H9 (cell line): ENCODE data around the gene DDX1. TPM values are rescaled to one million over a fixed set of nuclear protein-coding genes. Genes with fewer than 3 reads are reported as not detected.

ENCODE experiments used
- DNase-seq: peaks from one replicate; pipeline ENCODE4 v3.0.0-alpha.2; 2017
- H2AFZ ChIP-seq: one replicate; pipeline ENCODE4 v1.6.1; 2013; ENCODE audit warnings: mild to moderate bottlenecking, low read length, control low read depth, moderate library complexity
- H2AK5ac ChIP-seq: 2 replicates; pipeline ENCODE4 v1.6.1; 2013; ENCODE audit warnings: low read length, control low read depth, mixed read lengths; ENCODE audit not compliant: insufficient read length
- H2BK120ac ChIP-seq: one replicate; pipeline ENCODE4 v1.6.1; 2013; ENCODE audit warnings: low read depth, mild to moderate bottlenecking, low read length, control low read depth, inconsistent platforms; ENCODE audit not compliant: poor library complexity, severe bottlenecking
- H2BK12ac ChIP-seq: 2 replicates; pipeline ENCODE4 v1.6.1; 2013; ENCODE audit warnings: low read length, control low read depth, mixed read lengths, low read depth; ENCODE audit not compliant: insufficient read length
- H2BK15ac ChIP-seq: 2 replicates; pipeline ENCODE4 v1.6.1; 2013; ENCODE audit warnings: low read depth, low read length, control low read depth
- H2BK20ac ChIP-seq: one replicate; pipeline ENCODE4 v1.6.1; 2013; ENCODE audit warnings: low read depth, mild to moderate bottlenecking, low read length, control low read depth, inconsistent platforms; ENCODE audit not compliant: poor library complexity, severe bottlenecking
- H2BK5ac ChIP-seq: 2 replicates; pipeline ENCODE4 v1.6.1; 2013; ENCODE audit warnings: low read length, control low read depth, mixed read lengths; ENCODE audit not compliant: insufficient read length
- H3K14ac ChIP-seq: 2 replicates; pipeline ENCODE4 v1.6.1; 2013; ENCODE audit warnings: low read length, control low read depth; ENCODE audit not compliant: insufficient read depth
- H3K18ac ChIP-seq: 2 replicates; pipeline ENCODE4 v1.6.1; 2013; ENCODE audit warnings: low read depth, mild to moderate bottlenecking, mixed read lengths, low read length, control low read depth; ENCODE audit not compliant: insufficient read length
- H3K23ac ChIP-seq: 2 replicates; pipeline ENCODE4 v1.6.1; 2013; ENCODE audit warnings: low read length, control low read depth, mixed read lengths, low read depth; ENCODE audit not compliant: insufficient read length
- H3K23me2 ChIP-seq: 2 replicates; pipeline ENCODE4 v1.6.1; 2013; ENCODE audit warnings: low read depth, mild to moderate bottlenecking, mixed read lengths, low read length, control low read depth; ENCODE audit not compliant: insufficient read length, poor library complexity, severe bottlenecking
- H3K27ac ChIP-seq: 2 replicates; pipeline ENCODE4 v1.5.1; 2013; ENCODE audit warnings: low read length, control low read depth, mixed read lengths, low read depth; ENCODE audit not compliant: insufficient read length
- H3K27me3 ChIP-seq: 2 replicates; pipeline ENCODE4 v1.6.1; 2013; ENCODE audit warnings: low read length, control low read depth, inconsistent platforms; ENCODE audit not compliant: insufficient read depth
- H3K4ac ChIP-seq: 2 replicates; pipeline ENCODE4 v1.6.1; 2013; ENCODE audit warnings: low read depth, mild to moderate bottlenecking, control low read depth, inconsistent platforms, low read length, moderate library complexity
- H3K4me1 ChIP-seq: 2 replicates; pipeline ENCODE4 v1.6.1; 2013; ENCODE audit warnings: low read length, control low read depth, inconsistent platforms; ENCODE audit not compliant: insufficient read depth
- H3K4me2 ChIP-seq: 2 replicates; pipeline ENCODE4 v1.6.1; 2013; ENCODE audit warnings: low read length, control low read depth, mixed read lengths; ENCODE audit not compliant: insufficient read length, insufficient read depth
- H3K56ac ChIP-seq: 2 replicates; pipeline ENCODE4 v1.6.1; 2013; ENCODE audit warnings: low read depth, mild to moderate bottlenecking, mixed read lengths, low read length, control low read depth; ENCODE audit not compliant: insufficient read length
- H3K79me1 ChIP-seq: 2 replicates; pipeline ENCODE4 v1.6.1; 2013; ENCODE audit warnings: low read depth, mild to moderate bottlenecking, moderate library complexity, low read length, control low read depth, inconsistent platforms; ENCODE audit not compliant: insufficient read depth, poor library complexity, severe bottlenecking
- H3K79me2 ChIP-seq: 2 replicates; pipeline ENCODE4 v1.6.1; 2013; ENCODE audit warnings: low read length, control low read depth, inconsistent platforms; ENCODE audit not compliant: insufficient read depth
- H3K9ac ChIP-seq: 2 replicates; pipeline ENCODE4 v1.6.1; 2013; ENCODE audit warnings: low read length, control low read depth, mixed read lengths; ENCODE audit not compliant: insufficient read length; ENCODE audit errors: extremely low read depth
- H3K9me3 ChIP-seq: one replicate; pipeline ENCODE4 v1.6.1; 2013; ENCODE audit warnings: low read depth, low read length, inconsistent platforms; ENCODE audit not compliant: control insufficient read depth
- H3T11ph ChIP-seq: one replicate; pipeline ENCODE4 v1.6.1; 2013; ENCODE audit warnings: mild to moderate bottlenecking, low read length, control low read depth, inconsistent platforms
- H4K20me1 ChIP-seq: one replicate; pipeline ENCODE4 v1.6.1; 2013; ENCODE audit not compliant: control insufficient read depth, insufficient read length, insufficient read depth
- H4K5ac ChIP-seq: 2 replicates; pipeline ENCODE4 v1.6.1; 2013; ENCODE audit warnings: low read depth, mild to moderate bottlenecking, mixed read lengths, low read length, control low read depth; ENCODE audit not compliant: insufficient read length
- H4K8ac ChIP-seq: replicated peaks from 2 replicates; pipeline ENCODE4 v1.6.1; 2013; ENCODE audit warnings: low read length, control low read depth, mixed read lengths, low read depth; ENCODE audit not compliant: insufficient read length
- H4K91ac ChIP-seq: 2 replicates; pipeline ENCODE4 v1.6.1; 2013; ENCODE audit warnings: low read depth, mild to moderate bottlenecking, moderate library complexity, mixed read lengths, low read length, control low read depth; ENCODE audit not compliant: insufficient read length
- H3K27ac Mint-ChIP-seq, 3 experiments: 2 replicates in 2 of 3; 3 replicates in 1 of 3; pipeline ENCODE4 v1.8.0; 2020 to 2021; ENCODE audit warnings: mixed read lengths in 3 of 3, mild to moderate bottlenecking in 1 of 3, moderate library complexity in 1 of 3
- H3K27me3 Mint-ChIP-seq: 2 replicates; pipeline ENCODE4 v1.8.0; 2021; ENCODE audit warnings: low read depth, mild to moderate bottlenecking, moderate library complexity, mixed read lengths
- H3K36me3 Mint-ChIP-seq, 3 experiments: 2 replicates in 2 of 3; 3 replicates in 1 of 3; pipeline ENCODE4 v1.8.0; 2020 to 2021; ENCODE audit warnings: low read depth in 3 of 3, mixed read lengths in 3 of 3; ENCODE audit not compliant: insufficient read depth in 1 of 3
- H3K4me1 Mint-ChIP-seq, 2 experiments: 2 replicates each; pipeline ENCODE4 v1.8.0; 2020; ENCODE audit warnings: mixed read lengths in 2 of 2
- H3K4me3 Mint-ChIP-seq, 2 experiments: 2 replicates in 1 of 2; 3 replicates in 1 of 2; pipeline ENCODE4 v1.8.0; 2020 to 2021; ENCODE audit warnings: mild to moderate bottlenecking in 2 of 2, mixed read lengths in 2 of 2, moderate library complexity in 1 of 2
- H3K9me3 Mint-ChIP-seq, 2 experiments: 2 replicates in 1 of 2; 3 replicates in 1 of 2; pipeline ENCODE4 v1.8.0; 2020; ENCODE audit warnings: mild to moderate bottlenecking in 2 of 2, mixed read lengths in 2 of 2, moderate library complexity in 1 of 2
- WGBS: extraction: QIAGEN DNeasy Blood & Tissue Kit; methylation state at CpG from one replicate; pipeline ENCODE4 v1.1.7; 2013; ENCODE audit warnings: missing lambda C conversion rate, low lambda C conversion rate, mixed read lengths; ENCODE audit not compliant: insufficient read length; ENCODE audit errors: extremely low coverage; 5-methylcytosine and 5-hydroxymethylcytosine counted together
- total RNA-seq: library from RNA; stranded (reverse); gene quantifications from 2 replicates; pipeline ENCODE4 v1.2.1, GENCODE V29; 2021
- TF ChIP-seq, protein P1 (sequence below): fragments of 200-600 bp; sonication (generic); conservative IDR thresholded peaks from 3 replicates; pipeline ENCODE4 v1.8.0; 2021; ENCODE audit warnings: antibody characterized with exemption, mild to moderate bottlenecking

Gene DDX1
- total RNA-seq, 1 experiment from 2014 or later, result 120 TPM

DNA sequence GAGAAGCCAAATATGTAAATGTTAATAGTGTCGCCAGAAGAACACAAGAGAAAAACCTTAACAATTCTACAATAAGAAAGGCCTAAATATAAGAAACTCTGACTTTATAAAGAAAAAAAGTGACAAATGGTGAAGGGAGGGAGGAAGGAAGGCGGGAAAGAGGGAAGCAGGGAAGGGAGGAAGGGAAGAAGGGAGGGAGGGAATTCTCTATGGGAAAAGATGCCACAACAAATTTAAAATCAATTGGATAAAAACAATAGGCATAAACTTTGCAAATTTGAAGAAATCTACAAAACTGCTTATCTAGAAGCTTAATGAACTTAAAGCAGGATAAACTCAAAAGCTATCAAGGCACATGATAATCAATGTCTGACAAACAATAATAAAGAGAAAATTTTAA, 47.4 kb upstream of the DDX1 start:
- no peak overlapping the region for H3K23ac ChIP-seq
- H3K27me3 ChIP-seq, result no peaks in the 10 kb centered on the region
- H3K18ac ChIP-seq, result no peak overlapping the region
- H3K14ac ChIP-seq, result no peak overlapping the region
- peaks cover 5 to 12% (median 9%) of the 10 kb centered on the region in 3 experiments for H3K36me3 Mint-ChIP-seq
- H3K9me3 Mint-ChIP-seq, result peaks cover 0 to 3% of the 10 kb centered on the region in 2 experiments; a peak in 3 of 5 replicates
- TF ChIP-seq, protein P1, sequence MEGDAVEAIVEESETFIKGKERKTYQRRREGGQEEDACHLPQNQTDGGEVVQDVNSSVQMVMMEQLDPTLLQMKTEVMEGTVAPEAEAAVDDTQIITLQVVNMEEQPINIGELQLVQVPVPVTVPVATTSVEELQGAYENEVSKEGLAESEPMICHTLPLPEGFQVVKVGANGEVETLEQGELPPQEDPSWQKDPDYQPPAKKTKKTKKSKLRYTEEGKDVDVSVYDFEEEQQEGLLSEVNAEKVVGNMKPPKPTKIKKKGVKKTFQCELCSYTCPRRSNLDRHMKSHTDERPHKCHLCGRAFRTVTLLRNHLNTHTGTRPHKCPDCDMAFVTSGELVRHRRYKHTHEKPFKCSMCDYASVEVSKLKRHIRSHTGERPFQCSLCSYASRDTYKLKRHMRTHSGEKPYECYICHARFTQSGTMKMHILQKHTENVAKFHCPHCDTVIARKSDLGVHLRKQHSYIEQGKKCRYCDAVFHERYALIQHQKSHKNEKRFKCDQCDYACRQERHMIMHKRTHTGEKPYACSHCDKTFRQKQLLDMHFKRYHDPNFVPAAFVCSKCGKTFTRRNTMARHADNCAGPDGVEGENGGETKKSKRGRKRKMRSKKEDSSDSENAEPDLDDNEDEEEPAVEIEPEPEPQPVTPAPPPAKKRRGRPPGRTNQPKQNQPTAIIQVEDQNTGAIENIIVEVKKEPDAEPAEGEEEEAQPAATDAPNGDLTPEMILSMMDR, result no peak
- no peak overlapping the region for H3K4me2 ChIP-seq
- no peaks in the 10 kb centered on the region for H3K4me1 ChIP-seq
- H2AFZ ChIP-seq, result no peak overlapping the region
- no peaks in the 10 kb centered on the region; a peak in 1 of 4 replicates for H3K4me1 Mint-ChIP-seq
- H3K9ac ChIP-seq, result no peak overlapping the region
- DNase-seq, result no peak
- H2BK12ac ChIP-seq, result no peak overlapping the region
- H4K91ac ChIP-seq, result no peak overlapping the region
- no peak overlapping the region for H4K8ac ChIP-seq
- no peak overlapping the region for H2AK5ac ChIP-seq
- H2BK20ac ChIP-seq, result no peak overlapping the region
- H3K4me3 Mint-ChIP-seq, result no peak overlapping the region
- H3K27ac Mint-ChIP-seq, result 0 out of 7 replicates have a peak overlapping the region, but pooled peaks of 1 of the 3 experiments have one; percentile 14
- no peaks in the 10 kb centered on the region for H3K27me3 Mint-ChIP-seq
- H3K79me1 ChIP-seq, result no peaks in the 10 kb centered on the region
- no peaks in the 10 kb centered on the region for H4K20me1 ChIP-seq
- H2BK120ac ChIP-seq, result no peak overlapping the region
- no peak overlapping the region for H3T11ph ChIP-seq
- no peaks in the 10 kb centered on the region for H3K79me2 ChIP-seq
- H3K9me3 ChIP-seq, result no peaks in the 10 kb centered on the region
- no peak overlapping the region for H4K5ac ChIP-seq
- no peak overlapping the region for H2BK5ac ChIP-seq
- no peak overlapping the region for H3K56ac ChIP-seq
- no peak overlapping the region for H2BK15ac ChIP-seq
- H3K23me2 ChIP-seq, result no peaks in the 10 kb centered on the region
- no peak overlapping the region for H3K4ac ChIP-seq
- WGBS, result no CpG with 5 or more reads among the region's 2 CpGs
- H3K27ac ChIP-seq, result no peak overlapping the region
